Uterus (tissue), 4 donors: ENCODE data around the gene PRKCE. TPM values are rescaled to one million over a fixed set of nuclear protein-coding genes. Genes with fewer than 3 reads are reported as not detected.

Experiments
- DNase-seq, 2 donors: peaks; one replicate each; pipeline ENCODE4 v3.0.0-alpha.2; 2019 to 2020
- H3K27ac ChIP-seq, 2 donors: fragments of 200-600 bp; sonication (generic); 1 replicate in 1 of 2; 2 replicates in 1 of 2; pipeline ENCODE4 v1.5.1; 2016 to 2018
- H3K27me3 ChIP-seq, 2 donors: fragments of 200-600 bp; sonication (generic); one replicate each; pipeline ENCODE4 v1.5.1; 2018 to 2019; ENCODE audit warnings: control low read depth in 1 of 2
- H3K36me3 ChIP-seq, 2 donors: fragments of 200-600 bp; sonication (generic); one replicate each; pipeline ENCODE4 v1.5.1; 2019; ENCODE audit warnings: control low read depth in 1 of 2
- H3K4me1 ChIP-seq, 2 donors: fragments of 200-600 bp; sonication (generic); one replicate each; pipeline ENCODE4 v1.5.1; 2018 to 2019; ENCODE audit warnings: control low read depth in 1 of 2
- H3K4me3 ChIP-seq, 2 donors: fragments of 200-600 bp; sonication (generic); 1 replicate in 1 of 2; 2 replicates in 1 of 2; pipeline ENCODE4 v1.5.1; 2018 to 2019; ENCODE audit warnings: mild to moderate bottlenecking in 1 of 2
- H3K9me3 ChIP-seq, 2 donors: fragments of 200-600 bp; sonication (generic); one replicate each; pipeline ENCODE4 v1.5.1; 2019; ENCODE audit warnings: control low read depth in 1 of 2
- POLR2A ChIP-seq, 2 donors: fragments of 450-650 bp; IDR thresholded peaks; one replicate each; pipeline ENCODE4 v1.6.1; 2016; ENCODE audit warnings: antibody characterized with exemption in 2 of 2, mild to moderate bottlenecking in 1 of 2, moderate library complexity in 1 of 2
- intact Hi-C: fragments of 100-400 bp; cut with DNase I; formaldehyde crosslinking; loops from one replicate; pipeline ENCODE4 v1.15.1; 2023; ENCODE audit warnings: low total_unique reads
- total RNA-seq, 4 donors: library from RNA; depleted of rRNA in 3 of 4; stranded (reverse); fragments of >200 nt in 3 of 4; gene quantifications; one replicate each; pipeline versions ENCODE4 v1.1.0 to v1.2.4, GENCODE V29; 2014 to 2023
- TF ChIP-seq, protein P1 (sequence below), 4 experiments: fragments of 200-600 bp in 2 of 4; fragments of 450-650 bp in 2 of 4; sonication (generic) in 2 of 4; IDR thresholded peaks; one replicate each; pipeline ENCODE4 v1.5.1; 2016 to 2019; ENCODE audit warnings: antibody characterized with exemption in 4 of 4, mild to moderate bottlenecking in 2 of 4, moderate library complexity in 1 of 4
- donor health status: DM: yes; HTN: yes; CAD: no.

PRKCE gene
- total RNA-seq, 4 donors from 2014 or later, result 3.8 to 47.6 (median 14.2) TPM

DNA sequence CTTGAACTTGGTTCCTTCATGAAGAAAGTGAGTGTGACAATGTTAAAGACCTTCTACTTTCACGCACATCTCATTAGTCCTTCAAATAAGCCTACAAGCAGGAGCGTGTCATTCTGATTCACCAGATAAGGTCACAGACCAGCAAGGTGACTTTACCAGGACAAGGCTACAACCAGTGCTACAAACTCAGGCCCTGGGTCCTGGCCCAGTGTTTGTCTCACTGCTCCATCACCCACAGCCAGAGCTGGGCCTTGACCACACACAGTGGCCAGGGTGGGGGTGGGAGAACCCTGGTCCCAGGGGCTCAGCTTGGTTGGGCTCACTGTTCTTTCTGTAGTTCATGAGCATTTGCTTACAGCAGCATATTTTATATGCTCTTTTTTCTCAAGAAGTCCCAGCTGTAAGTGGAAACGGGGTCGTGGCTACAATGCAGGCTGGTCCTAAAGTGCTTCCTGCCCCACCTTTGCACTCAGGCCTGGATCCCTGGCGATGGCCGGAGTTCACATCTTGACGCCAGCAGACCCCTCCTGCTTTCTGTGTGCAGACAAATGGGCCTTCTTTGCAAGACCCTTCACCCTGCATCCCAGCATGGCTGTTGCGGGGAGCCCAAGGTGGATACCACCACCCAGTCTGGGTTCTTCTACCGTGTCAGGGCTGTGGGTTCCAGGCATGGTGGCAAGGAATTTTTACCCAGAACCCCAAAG, 492.1 kb downstream of the PRKCE start:
- no peak for DNase-seq
- Histone ChIP-seq H3K4me1 (no peaks in the 10 kb centered on the region), H3K27ac (no peak overlapping the region), H3K27me3 (no peaks in the 10 kb centered on the region), H3K9me3 (no peaks in the 10 kb centered on the region), H3K4me3 (no peak overlapping the region), H3K36me3 (no peaks in the 10 kb centered on the region)
- TF ChIP-seq, protein P1, sequence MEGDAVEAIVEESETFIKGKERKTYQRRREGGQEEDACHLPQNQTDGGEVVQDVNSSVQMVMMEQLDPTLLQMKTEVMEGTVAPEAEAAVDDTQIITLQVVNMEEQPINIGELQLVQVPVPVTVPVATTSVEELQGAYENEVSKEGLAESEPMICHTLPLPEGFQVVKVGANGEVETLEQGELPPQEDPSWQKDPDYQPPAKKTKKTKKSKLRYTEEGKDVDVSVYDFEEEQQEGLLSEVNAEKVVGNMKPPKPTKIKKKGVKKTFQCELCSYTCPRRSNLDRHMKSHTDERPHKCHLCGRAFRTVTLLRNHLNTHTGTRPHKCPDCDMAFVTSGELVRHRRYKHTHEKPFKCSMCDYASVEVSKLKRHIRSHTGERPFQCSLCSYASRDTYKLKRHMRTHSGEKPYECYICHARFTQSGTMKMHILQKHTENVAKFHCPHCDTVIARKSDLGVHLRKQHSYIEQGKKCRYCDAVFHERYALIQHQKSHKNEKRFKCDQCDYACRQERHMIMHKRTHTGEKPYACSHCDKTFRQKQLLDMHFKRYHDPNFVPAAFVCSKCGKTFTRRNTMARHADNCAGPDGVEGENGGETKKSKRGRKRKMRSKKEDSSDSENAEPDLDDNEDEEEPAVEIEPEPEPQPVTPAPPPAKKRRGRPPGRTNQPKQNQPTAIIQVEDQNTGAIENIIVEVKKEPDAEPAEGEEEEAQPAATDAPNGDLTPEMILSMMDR (IDR thresholded peaks at IDR 0.05), result no peak
- no peak for TF ChIP-seq POLR2A (IDR thresholded peaks at IDR 0.05)
- intact Hi-C loops, result no loop called here

DNA sequence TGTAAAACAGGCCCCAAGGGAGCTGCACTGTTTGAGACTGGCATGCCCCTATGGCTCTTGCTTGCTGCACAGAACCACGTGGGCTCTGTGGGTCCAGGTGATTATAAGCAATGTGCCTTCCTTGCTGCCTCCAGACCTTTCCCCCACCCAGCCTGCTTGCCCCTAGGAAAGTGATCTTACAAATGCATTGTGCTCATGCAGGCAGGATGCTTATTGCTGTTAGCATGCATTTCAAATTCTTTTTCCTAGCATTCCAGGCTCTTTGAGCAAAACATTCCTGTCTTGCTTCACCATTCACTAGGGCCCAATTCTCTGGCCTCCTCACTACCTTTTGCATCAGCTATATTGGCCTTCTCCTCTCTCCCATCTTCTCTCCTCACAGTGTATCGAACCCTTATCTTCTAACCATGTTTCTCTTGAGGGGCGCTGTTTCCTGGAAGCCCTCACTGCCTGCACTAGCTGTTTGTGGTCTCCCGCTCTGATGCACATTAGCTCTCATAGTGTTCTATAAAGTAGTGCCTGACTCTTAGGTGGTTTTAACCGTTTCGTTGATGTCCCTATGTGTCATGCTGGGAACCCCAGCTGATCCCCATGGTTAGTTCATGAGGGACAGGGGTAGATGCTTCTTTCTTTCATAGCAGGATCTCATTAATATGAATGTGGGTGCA, 492.8 kb downstream of the PRKCE start:
- no peaks in the 10 kb centered on the region for H3K9me3 ChIP-seq
- H3K27ac ChIP-seq, result no peak overlapping the region
- TF ChIP-seq, protein P1 (IDR thresholded peaks at IDR 0.05), result no peak
- TF ChIP-seq POLR2A (IDR thresholded peaks at IDR 0.05), result no peak
- no peaks in the 10 kb centered on the region for H3K36me3 ChIP-seq
- no peak for DNase-seq
- H3K4me1 ChIP-seq, result no peaks in the 10 kb centered on the region
- H3K4me3 ChIP-seq, result no peak overlapping the region
- intact Hi-C loops, result no loop called here
- no peaks in the 10 kb centered on the region for H3K27me3 ChIP-seq

DNA sequence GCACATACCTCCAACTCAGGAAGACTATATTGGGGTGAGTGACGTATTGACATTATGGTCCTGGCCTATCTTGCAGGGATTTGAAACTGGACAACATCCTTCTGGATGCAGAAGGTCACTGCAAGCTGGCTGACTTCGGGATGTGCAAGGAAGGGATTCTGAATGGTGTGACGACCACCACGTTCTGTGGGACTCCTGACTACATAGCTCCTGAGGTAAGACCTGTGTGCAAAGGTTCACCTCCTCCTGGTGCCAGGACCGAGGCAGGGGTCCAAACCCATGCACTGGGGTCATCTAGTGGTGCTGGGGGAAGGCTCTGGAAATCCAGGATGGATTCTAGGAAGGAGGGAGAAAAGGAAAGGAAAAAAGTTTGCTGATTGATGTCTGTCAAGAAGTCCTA, 493.5 kb downstream of the PRKCE start:
- intact Hi-C loops, result no loop called here
- no peak overlapping the region for H3K27ac ChIP-seq
- DNase-seq, result no peak
- no peak overlapping the region for H3K4me3 ChIP-seq
- H3K4me1 ChIP-seq, result no peaks in the 10 kb centered on the region
- no peaks in the 10 kb centered on the region for H3K36me3 ChIP-seq
- TF ChIP-seq POLR2A (IDR thresholded peaks at IDR 0.05), result no peak
- TF ChIP-seq, protein P1 (IDR thresholded peaks at IDR 0.05), result no peak
- no peaks in the 10 kb centered on the region for H3K27me3 ChIP-seq
- H3K9me3 ChIP-seq, result no peaks in the 10 kb centered on the region

DNA sequence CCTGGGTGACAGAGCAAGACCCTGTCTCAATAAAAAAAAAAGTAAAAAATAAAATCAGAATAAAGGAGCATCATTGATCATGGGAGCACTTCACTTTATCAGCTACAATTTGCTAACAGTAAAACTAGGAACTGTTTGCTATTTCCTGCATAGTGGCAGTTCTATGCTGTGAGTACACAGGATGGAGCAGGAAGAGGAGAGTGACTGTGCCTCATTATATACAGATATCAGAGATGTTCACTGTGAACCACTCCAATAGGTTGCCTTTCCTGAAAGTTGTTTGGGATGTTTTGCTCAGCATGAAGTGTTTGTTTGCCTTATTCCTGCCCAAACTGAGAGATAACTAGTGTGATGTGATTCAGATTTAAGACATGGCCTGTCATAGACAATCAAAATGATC, 494.4 kb downstream of the PRKCE start:
- Histone ChIP-seq H3K36me3 (no peaks in the 10 kb centered on the region), H3K9me3 (no peaks in the 10 kb centered on the region), H3K27me3 (no peaks in the 10 kb centered on the region), H3K27ac (no peak overlapping the region), H3K4me3 (no peak overlapping the region), H3K4me1 (no peaks in the 10 kb centered on the region)
- no peak for TF ChIP-seq POLR2A (IDR thresholded peaks at IDR 0.05)
- TF ChIP-seq, protein P1 (IDR thresholded peaks at IDR 0.05), result no peak
- DNase-seq, result no peak
- intact Hi-C loops, result no loop called here

DNA sequence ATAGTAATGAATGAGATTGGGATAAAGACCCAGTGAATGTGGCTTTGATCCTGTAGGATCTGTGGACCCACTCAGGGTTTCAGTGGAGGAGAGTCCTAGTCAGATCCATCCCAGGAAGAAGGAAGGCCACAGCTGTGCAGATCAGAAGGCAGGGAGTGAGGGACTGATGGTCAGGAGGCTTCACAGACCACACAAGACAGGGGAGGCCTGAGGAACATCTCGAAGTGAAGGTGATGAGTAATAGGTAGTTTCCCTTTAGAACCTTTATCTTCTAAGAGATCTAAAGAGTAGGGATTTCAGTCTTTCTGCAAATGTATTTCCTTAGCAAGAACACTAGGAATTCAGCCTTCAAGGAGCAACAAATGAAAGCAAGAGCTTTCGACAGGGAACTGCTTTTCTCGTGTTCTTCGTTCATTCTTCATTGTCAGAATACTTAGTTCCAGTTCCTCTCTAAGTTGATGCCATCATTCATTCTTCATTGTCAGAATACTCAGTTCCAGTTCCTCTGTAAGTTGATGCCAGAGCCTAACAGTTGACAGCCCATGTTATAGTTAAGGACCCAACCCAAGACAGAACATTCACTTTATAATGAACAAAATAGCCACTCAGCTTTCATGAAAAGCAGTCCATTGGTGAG, 495.5 kb downstream of the PRKCE start:
- no peak overlapping the region for H3K4me3 ChIP-seq
- no peak overlapping the region for H3K27ac ChIP-seq
- H3K9me3 ChIP-seq, result no peaks in the 10 kb centered on the region
- H3K27me3 ChIP-seq, result no peaks in the 10 kb centered on the region
- H3K36me3 ChIP-seq, result no peaks in the 10 kb centered on the region
- no peaks in the 10 kb centered on the region for H3K4me1 ChIP-seq
- intact Hi-C loops, result no loop called here
- no peak for TF ChIP-seq POLR2A (IDR thresholded peaks at IDR 0.05)
- DNase-seq, result no peak
